Esophagus squamous epithelium (tissue), 4 donors: ENCODE measurements around the gene C20orf173.

Experiments used
- CTCF ChIP-seq, 6 experiments: fragments of 450-650 bp in 4 of 6; fragments of 200-600 bp in 2 of 6; sonication (generic) in 2 of 6; IDR thresholded peaks; one replicate each; pipeline ENCODE4 v1.5.1; 2016 to 2019; ENCODE audit warnings: antibody characterized with exemption in 6 of 6, mild to moderate bottlenecking in 4 of 6, moderate library complexity in 4 of 6
- POLR2A ChIP-seq, 4 donors: fragments of 450-650 bp; IDR thresholded peaks; one replicate each; pipeline ENCODE4 v1.6.1; 2017; ENCODE audit warnings: antibody characterized with exemption in 4 of 4, mild to moderate bottlenecking in 4 of 4, moderate library complexity in 3 of 4

DNA sequence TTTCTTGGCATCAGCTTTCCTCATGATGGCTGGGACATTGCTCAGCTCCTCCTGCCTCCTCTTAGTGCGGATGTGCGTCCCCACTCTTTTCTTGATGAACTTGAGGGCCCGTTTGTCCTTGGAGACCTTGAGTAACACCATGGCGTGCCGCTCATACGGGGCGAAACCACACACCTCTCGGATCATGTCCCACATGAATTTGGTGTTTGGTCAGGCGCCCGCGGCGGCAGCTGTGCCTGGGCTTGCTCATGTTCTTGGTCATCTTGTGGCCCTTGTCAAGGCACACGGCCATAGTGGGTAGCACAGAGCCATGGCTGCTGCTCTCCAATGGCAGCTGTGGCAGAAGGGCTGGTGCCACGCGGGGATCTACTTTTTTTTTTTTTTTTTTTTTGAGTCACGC lies 15.0 kb upstream of the C20orf173 start:
- TF ChIP-seq CTCF (IDR thresholded peaks at IDR 0.05), result no peak
- no peak for TF ChIP-seq POLR2A (IDR thresholded peaks at IDR 0.05)
